Gastroesophageal sphincter (tissue), 3 donors: Measurements from ENCODE around the gene NMU.

ENCODE experiments used
- POLR2A ChIP-seq, 2 donors: fragments of 450-650 bp; IDR thresholded peaks; one replicate each; pipeline ENCODE4 v1.6.1; 2017; ENCODE audit warnings: antibody characterized with exemption in 2 of 2, mild to moderate bottlenecking in 2 of 2, moderate library complexity in 1 of 2
- TF ChIP-seq, protein P1 (sequence below), 4 experiments: fragments of 200-600 bp in 2 of 4; fragments of 450-650 bp in 2 of 4; sonication (generic) in 1 of 4; IDR thresholded peaks; one replicate each; pipeline ENCODE4 v1.5.1; 2017 to 2019; ENCODE audit warnings: antibody characterized with exemption in 4 of 4, mild to moderate bottlenecking in 2 of 4, moderate library complexity in 2 of 4

DNA sequence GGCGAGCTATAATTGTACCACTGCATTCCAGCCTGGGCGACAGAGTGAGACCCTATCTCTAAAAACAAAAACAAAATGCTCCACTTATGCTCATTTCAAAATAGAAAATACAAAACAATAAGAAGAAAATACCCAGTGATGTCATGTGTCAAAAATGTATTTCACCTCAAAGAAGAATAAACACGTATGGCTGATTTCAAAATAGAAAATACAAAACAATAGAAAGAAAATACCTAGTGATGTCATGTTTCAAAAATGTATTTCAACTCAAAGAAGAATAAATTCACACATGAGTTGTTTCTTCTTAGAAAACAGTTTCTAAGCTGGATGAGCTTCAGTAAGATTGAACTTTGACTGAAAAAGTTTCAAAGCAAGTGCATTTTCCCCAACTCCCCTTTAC lies 23.8 kb downstream of the NMU start:
- TF ChIP-seq, protein P1, sequence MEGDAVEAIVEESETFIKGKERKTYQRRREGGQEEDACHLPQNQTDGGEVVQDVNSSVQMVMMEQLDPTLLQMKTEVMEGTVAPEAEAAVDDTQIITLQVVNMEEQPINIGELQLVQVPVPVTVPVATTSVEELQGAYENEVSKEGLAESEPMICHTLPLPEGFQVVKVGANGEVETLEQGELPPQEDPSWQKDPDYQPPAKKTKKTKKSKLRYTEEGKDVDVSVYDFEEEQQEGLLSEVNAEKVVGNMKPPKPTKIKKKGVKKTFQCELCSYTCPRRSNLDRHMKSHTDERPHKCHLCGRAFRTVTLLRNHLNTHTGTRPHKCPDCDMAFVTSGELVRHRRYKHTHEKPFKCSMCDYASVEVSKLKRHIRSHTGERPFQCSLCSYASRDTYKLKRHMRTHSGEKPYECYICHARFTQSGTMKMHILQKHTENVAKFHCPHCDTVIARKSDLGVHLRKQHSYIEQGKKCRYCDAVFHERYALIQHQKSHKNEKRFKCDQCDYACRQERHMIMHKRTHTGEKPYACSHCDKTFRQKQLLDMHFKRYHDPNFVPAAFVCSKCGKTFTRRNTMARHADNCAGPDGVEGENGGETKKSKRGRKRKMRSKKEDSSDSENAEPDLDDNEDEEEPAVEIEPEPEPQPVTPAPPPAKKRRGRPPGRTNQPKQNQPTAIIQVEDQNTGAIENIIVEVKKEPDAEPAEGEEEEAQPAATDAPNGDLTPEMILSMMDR (IDR thresholded peaks at IDR 0.05), result no peak
- TF ChIP-seq POLR2A (IDR thresholded peaks at IDR 0.05), result no peak
